GM18858 (cell line): ENCODE results near the gene ANO7.

Experiments used
- ATAC-seq: cut with Tn5 transposase; IDR thresholded peaks from one replicate; pipeline ENCODE4 v1.9.1; 2021; ENCODE audit not compliant: unreplicated experiment

Gene ANO7

GRCh38 chr2:241225545-241225944 lies 37.1 kb downstream of the ANO7 start:
- ATAC-seq = no peak

DNA sequence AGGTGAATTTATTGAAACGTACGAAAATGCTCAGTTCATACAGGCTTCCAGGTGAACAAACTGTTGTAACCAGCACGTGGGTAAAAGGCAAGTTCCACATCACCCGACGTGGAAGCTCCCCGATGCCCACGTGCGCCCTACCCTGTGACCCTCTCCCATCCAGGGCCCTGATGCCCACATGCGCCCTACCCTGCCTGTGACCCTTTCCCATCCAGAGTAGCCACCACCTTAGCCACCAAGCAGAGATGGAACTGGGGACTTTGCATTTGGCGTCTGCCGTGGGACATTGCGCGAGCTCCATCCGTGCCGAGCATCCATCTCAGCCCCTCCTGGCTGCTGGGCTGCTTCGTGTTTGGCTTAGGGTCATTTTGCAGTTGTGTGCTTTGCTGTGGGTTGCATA lies 37.5 kb downstream of the ANO7 start:
- no peak for ATAC-seq

DNA sequence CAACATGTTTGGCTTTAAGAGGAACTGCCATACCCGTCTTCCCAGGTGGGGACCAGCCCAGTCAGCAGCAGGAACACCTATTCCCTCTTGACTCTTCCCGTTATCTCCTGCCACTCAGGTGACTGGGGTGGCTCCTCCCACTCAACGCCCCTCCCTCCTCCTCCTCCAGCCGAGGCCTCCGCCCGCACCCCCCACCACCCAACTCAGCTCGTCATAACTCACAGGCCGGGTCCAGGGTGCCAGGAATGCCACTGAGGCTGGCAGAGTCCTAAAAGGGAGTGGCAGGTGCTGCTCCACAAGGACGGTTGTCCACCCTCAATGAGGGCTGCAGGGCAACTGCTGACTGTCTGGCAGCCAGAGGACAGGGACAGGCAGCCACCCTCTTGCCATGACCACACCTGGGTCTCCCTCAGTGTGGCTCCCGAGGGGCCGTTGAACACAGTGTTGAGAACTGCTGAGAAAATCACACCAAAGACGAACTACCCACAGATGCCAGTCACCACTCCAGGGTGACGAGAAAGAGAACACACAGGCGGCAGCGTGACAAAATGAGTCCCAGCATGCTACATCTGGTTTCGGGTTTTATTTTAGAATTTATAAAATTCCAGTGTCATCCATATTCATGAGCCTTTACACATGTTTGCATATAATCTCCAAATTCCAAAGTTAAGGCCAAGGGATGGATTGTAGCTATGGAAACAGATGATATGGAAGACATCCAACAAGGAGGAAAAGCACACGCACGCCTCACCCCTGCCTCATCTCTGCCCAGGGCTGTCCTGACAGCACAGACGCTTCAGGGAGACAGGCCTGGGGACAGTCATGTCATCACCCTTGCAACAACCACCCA lies 38.5 kb downstream of the ANO7 start:
- no peak for ATAC-seq

- no peak for ATAC-seq
These were observed 39.1 kb downstream of the ANO7 start for GRCh38 chr2:241227594-241227993.

DNA sequence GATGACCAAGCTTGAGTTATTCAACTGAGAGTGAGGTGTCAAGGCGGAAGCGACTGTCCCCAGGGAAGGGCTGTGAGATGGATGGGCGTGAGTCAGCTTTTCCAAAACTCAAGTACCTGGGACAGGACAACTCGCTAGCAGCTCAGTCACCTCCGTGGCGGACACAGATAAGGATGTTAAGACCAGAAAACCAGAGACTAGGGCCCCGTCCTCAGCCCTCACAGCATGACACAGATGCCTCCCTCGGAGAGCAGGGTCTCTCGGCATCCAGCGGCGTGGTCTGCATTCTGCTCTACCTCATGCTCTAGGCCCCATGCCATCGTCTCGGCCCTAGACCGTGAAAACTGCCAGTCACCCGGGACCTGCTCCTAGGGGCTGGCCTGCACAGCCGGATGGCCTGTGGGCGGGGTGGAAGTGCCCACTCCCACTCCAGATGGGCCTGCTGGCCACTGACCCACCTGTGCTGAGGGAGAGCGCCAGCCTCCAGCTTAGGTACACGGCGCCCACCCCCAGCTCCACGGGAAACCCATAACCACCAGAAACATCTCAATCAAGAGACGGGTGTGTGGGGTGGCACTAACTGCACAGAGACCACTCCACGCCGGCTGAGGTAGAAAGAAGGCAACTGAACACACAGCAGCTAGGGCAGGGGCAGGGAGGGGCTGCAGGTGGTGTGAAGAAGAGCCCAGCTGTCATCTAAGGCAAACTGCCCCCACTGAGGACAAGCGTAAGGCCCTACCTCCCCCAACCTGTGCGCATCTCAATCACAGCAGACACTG lies 39.8 kb downstream of the ANO7 start:
- no peak for ATAC-seq

DNA sequence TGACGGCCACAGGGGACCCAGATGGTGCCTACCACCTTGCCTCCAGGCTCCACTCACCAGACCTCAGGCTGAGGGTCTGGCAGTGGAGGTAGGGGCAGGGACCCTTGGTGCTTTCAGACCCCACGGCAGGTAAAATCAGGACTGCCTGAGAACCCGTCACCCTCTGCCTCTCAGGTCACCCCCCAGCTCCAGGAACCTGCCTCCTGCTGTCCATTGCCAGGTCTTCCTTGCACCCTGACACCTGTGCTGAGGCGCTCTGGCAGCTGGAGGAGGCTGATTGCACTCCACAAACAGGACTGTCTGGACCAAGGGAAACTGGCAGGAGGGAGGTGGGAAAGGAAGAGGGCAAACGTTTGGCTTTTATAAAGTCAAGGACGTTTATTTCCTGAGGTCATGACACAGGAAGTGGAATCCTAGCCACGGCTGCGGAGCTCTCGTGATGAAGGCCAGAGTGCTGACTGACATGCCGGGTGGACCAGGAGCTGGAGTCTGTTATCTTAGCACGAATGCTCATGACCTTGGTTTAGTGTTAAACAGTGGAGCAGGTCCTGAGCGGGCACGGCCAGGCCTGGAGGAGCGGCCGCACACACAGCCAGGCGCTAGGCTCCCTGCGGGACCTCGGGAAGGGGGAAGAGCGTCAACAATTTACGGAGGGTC lies 40.5 kb downstream of the ANO7 start:
- ATAC-seq = no peak

DNA sequence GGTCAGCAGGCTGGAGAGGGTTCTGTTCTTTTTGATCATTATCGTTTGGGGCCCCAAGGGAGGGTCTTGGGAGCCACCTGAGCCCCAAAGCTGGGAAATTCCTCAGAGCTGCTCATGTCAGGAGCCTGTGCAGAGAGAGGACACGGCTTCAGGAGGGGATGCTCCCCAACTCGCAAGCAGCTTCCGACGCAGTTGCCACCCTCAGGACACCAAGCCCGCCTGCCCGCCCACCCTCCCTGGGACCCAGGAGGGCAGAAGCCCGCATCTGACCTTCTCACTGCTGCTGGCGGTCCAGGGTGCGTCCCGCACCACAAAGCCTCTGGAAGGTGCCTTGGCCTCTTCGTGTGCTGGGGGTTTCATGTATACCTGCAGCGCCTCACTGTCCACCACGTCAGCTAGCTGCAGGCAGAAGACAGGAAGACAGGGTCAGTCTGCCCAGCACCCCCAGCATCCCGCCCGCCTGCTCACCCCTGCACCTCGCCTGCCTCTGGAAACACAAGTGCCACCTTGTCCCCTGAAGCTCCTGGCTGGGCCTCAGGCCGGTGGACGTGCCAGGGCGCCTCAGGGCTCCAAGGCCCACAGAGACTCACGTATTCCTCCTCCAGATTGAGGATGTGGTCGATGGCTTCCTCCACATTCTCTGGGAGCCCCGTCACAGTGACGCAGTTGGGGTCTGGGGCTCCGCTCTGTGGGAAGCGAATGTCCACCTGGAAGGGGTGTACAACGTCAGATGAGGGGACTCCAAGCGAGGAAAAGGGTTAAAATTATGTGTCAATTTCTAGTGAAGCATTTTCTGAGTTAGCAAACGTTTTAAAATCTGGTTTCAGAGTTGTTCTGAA lies 41.3 kb downstream of the ANO7 start:
- no peak for ATAC-seq

GRCh38 chr2:241230435-241230834 lies 42.0 kb downstream of the ANO7 start:
- ATAC-seq = no peak

- no peak for ATAC-seq
These were observed 44.5 kb downstream of the ANO7 start for GRCh38 chr2:241232736-241233575.

- no peak for ATAC-seq
These were observed 45.8 kb downstream of the ANO7 start for GRCh38 chr2:241234066-241234790.

GRCh38 chr2:241234962-241235740 lies 46.7 kb downstream of the ANO7 start:
- ATAC-seq = no peak

- no peak for ATAC-seq
These were observed 47.5 kb downstream of the ANO7 start for GRCh38 chr2:241235859-241236593.

DNA sequence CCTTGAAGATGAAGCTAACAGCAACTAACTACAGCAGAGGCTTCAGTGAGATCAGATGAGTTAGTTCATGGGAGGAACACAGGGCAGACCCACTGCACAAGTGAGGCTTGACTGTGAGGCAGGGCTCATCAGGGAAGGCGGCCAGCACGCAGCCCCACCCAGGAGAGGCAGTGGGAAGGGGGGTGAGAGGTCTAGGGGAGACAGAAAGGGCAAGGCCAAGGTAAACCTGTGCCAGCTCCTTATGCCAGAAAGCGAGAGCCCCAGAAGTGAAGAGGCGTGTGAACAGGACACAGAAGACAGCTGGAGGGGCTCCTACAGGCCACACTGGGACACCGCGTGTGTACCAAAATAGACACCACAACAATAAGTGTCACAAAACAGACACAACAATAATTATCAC lies 48.6 kb downstream of the ANO7 start:
- no peak for ATAC-seq

DNA sequence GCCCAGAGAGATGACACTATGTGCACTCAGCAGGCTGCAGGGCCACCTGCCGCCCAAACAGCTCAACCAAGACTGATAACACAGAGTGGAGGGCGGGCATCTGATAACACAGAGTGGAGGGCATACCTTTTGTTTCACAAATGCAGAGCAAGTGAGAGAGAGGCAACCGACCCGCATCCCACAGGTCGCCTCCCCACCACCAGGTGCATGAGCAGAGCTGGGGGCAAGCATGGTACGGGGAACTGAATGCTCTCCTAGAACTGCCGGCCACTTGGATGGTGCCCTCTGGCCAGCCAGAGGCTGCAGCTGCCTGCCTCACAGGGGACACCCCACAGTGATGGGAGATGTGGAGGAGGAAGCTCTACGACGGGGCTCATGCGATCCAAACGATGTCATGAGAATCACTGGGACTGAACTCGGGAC lies 49.5 kb downstream of the ANO7 start:
- ATAC-seq = no peak

DNA sequence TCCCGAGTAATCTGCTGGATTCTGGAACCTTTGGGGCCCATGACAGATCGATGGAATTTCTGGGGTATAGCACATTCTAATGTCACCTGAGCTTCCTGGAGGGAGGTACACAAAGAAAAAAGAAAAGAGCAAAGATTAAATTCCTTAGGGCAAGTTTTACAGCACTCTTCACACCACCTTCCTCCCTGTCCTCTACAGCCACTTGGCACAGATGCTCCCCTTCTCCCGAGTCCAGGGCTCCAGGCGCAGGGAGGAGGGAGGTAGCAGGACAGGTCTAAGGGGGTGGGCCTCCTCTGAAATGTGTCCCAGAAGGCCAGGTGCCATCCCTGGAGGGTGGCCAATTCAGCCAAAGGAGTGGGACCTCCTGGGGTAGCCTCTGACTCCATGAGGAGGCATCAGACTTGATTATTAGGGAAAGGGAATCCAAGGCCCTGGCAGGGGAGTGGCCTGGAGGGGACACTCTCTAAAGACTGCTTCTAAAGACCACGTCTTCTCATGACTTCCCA lies 50.3 kb downstream of the ANO7 start:
- ATAC-seq = no peak

- no peak for ATAC-seq
These were observed 51.2 kb downstream of the ANO7 start for GRCh38 chr2:241239552-241240202.
